CD4-positive, alpha-beta T cell (primary cell): ENCODE measurements around the gene SMIM35. TPM values are rescaled to one million over a fixed set of nuclear protein-coding genes. Genes with fewer than 3 reads are reported as not detected.

Source experiments
- ATAC-seq: fragments of 200-7000 bp; cut with Tn5 transposase; one replicate; pipeline ENCODE4 v1.10.0; 2022; ENCODE audit warnings: mild to moderate bottlenecking; ENCODE audit not compliant: poor library complexity
- CTCF ChIA-PET: fragments of 350-600 bp; sonication (Branson Sonifier 250); formaldehyde crosslinking; loops from one replicate; lab custom pipeline; 2021; ENCODE audit warnings: antibody characterized with exemption, inconsistent platforms; lab: Charles Lee
- POLR2A ChIA-PET: fragments of 350-600 bp; sonication (Branson Sonifier 250); formaldehyde crosslinking; loops from one replicate; lab custom pipeline; 2021; ENCODE audit warnings: antibody characterized with exemption, inconsistent platforms; lab: Charles Lee
- DNase-seq, 14 experiments: peaks; one replicate each; pipeline ENCODE4 v3.0.0-alpha.2; 2013 to 2020; ENCODE audit warnings: mixed read lengths in 2 of 14
- H3K27ac ChIP-seq, 2 donors: one replicate each; pipeline versions ENCODE4 v1.5.1 to v1.7.0; 2013; ENCODE audit warnings: low read length in 2 of 2, low read depth in 1 of 2, mild to moderate bottlenecking in 1 of 2
- H3K27me3 ChIP-seq, 2 experiments: 1 replicate in 1 of 2; 2 replicates in 1 of 2; pipeline versions ENCODE4 v1.6.1 to v1.7.0; 2013; ENCODE audit warnings: low read length in 2 of 2, control low read depth in 1 of 2, mild to moderate bottlenecking in 1 of 2, moderate library complexity in 1 of 2; ENCODE audit not compliant: insufficient read depth in 2 of 2, control insufficient read depth in 1 of 2
- H3K36me3 ChIP-seq: one replicate; pipeline ENCODE4 v1.6.1; 2013; ENCODE audit warnings: low read length, control low read depth; ENCODE audit not compliant: insufficient read depth
- H3K4me1 ChIP-seq: one replicate; pipeline ENCODE4 v1.6.1; 2013; ENCODE audit warnings: low read length, control low read depth; ENCODE audit not compliant: insufficient read depth
- H3K4me3 ChIP-seq: one replicate; pipeline ENCODE4 v1.5.1; 2013; ENCODE audit warnings: mild to moderate bottlenecking, low read length, moderate library complexity
- H3K9me3 ChIP-seq, 2 experiments: 1 replicate in 1 of 2; 2 replicates in 1 of 2; pipeline versions ENCODE4 v1.6.1 to v1.7.0; 2013; ENCODE audit warnings: low read length in 2 of 2, mild to moderate bottlenecking in 2 of 2, control low read depth in 1 of 2, moderate library complexity in 1 of 2; ENCODE audit not compliant: control insufficient read depth in 1 of 2, insufficient read depth in 1 of 2
- H3K27ac Mint-ChIP-seq: one replicate; pipeline ENCODE4 v1.8.0; 2020; ENCODE audit warnings: mixed read lengths
- H3K27me3 Mint-ChIP-seq: one replicate; pipeline ENCODE4 v1.8.0; 2021; ENCODE audit warnings: mixed read lengths
- H3K36me3 Mint-ChIP-seq: one replicate; pipeline ENCODE4 v1.8.0; 2021; ENCODE audit warnings: low read depth, mixed read lengths
- H3K4me1 Mint-ChIP-seq: one replicate; pipeline ENCODE4 v1.8.0; 2021; ENCODE audit warnings: low read depth, mixed read lengths
- H3K4me3 Mint-ChIP-seq: one replicate; pipeline ENCODE4 v1.8.0; 2020; ENCODE audit warnings: mild to moderate bottlenecking, mixed read lengths
- H3K9me3 Mint-ChIP-seq: one replicate; pipeline ENCODE4 v1.8.0; 2020; ENCODE audit warnings: mixed read lengths
- CTCF ChIP-seq: fragments of 200-600 bp; IDR thresholded peaks from one replicate; pipeline ENCODE4 v1.8.0; 2022; ENCODE audit warnings: antibody characterized with exemption, mild to moderate bottlenecking
- intact Hi-C, 2 experiments: fragments of 100-400 bp; cut with DNase I in 1 of 2; cut with micrococcal nuclease in 1 of 2; formaldehyde crosslinking; loops; one replicate each; pipeline versions ENCODE4 v1.15.1 to v1.9.0; 2023 to 2025; cut with DNase I, micrococcal nuclease
- total RNA-seq, 174 experiments: library from RNA in 2 of 174; stranded (reverse) in 2 of 174; gene quantifications; one replicate each; pipeline ENCODE4 v1.2.3 and lab custom pipeline; 2021 to 2026

SMIM35 gene
- total RNA-seq, 2 experiments from 2014 or later: 0.06 to 0.08 TPM

DNA sequence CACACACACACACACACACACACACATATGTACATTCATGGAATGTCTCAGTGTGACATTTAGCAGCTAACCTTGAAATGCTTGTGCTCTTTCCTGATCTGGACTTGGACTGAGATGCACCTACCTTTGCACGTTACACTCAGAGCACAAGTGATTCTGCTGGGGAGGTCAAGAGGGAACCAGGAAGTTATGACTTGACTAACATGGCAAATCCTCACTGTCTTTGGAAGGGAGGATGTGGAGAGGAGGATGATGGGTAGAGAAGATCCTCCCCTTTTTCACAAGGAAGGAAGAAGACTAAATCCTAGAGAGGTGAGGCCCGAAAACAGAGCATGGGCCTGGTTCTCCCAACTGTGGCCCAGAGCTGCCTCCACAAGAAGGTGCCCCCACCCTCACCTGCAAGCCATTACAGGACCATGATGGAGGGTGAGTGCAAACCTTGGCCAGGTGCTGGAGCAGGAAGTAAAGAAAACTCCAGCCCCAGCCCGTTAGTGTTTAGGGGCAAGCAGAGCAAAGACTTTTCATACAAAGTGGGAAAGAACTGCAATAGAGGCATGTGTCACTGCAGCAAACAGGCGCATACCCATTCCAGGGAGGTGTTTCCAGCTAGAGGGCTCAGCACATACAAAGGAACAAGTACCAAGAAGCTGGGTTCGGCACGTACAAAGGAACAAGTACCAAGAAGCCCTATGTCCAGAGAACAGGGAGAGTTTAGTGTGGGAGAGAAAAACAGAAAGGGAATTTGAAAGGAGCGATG is 39.5 kb upstream of the SMIM35 start:
- Mint-ChIP-seq H3K27ac (no peak overlapping the region), H3K36me3 (no peaks in the 10 kb centered on the region), H3K27me3 (peaks cover 8% of the 10 kb centered on the region), H3K9me3 (no peaks in the 10 kb centered on the region), H3K4me3 (no peak overlapping the region), H3K4me1 (no peaks in the 10 kb centered on the region)
- CTCF ChIA-PET: no interaction called here
- intact Hi-C loops: no loop called here
- ATAC-seq (no peak), DNase-seq (no peak)
- Histone ChIP-seq H3K36me3 (no peaks in the 10 kb centered on the region), H3K27ac (no peak overlapping the region), H3K9me3 (no peaks in the 10 kb centered on the region), H3K27me3 (no peaks in the 10 kb centered on the region), H3K4me1 (no peaks in the 10 kb centered on the region), H3K4me3 (no peak overlapping the region)
- no peak for TF ChIP-seq CTCF
- POLR2A ChIA-PET: no interaction called here

- Mint-ChIP-seq H3K36me3 (no peaks in the 10 kb centered on the region), H3K27me3 (peaks cover 8% of the 10 kb centered on the region), H3K4me3 (no peak overlapping the region), H3K4me1 (no peaks in the 10 kb centered on the region), H3K27ac (no peak overlapping the region), H3K9me3 (no peaks in the 10 kb centered on the region)
- Histone ChIP-seq H3K36me3 (no peaks in the 10 kb centered on the region), H3K4me3 (no peak overlapping the region), H3K9me3 (no peaks in the 10 kb centered on the region), H3K27me3 (no peaks in the 10 kb centered on the region), H3K4me1 (no peaks in the 10 kb centered on the region), H3K27ac (no peak overlapping the region)
- CTCF ChIA-PET: no interaction called here
- TF ChIP-seq CTCF: no peak
- no peak for ATAC-seq
- DNase-seq: no peak
- intact Hi-C loops: no loop called here
- POLR2A ChIA-PET: no interaction called here
These were observed 38.3 kb upstream of the SMIM35 start for GRCh38 chr11:118124929-118125535.

DNA sequence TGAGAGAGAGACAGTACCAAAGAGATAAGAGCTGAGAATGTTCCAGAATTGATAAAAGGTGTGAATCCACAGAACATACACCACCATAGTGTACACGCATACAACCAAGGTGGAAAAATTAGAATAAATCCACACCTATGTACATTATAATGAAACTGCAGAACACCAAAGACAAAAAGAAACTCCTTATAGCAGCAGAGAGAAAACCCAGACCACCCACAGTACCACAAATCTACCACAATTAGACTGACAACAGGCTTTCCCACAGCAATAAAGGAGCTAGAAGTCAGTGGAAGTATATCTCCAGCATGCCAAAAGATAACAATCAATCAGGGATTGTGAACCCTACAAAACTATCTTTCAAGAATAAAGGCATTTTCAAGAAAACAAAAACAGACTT is 34.0 kb upstream of the SMIM35 start:
- DNase-seq (no peak), ATAC-seq (no peak)
- Histone ChIP-seq H3K27me3 (peaks cover 0 to 3% of the 10 kb centered on the region in 2 experiments), H3K4me3 (no peak overlapping the region), H3K36me3 (no peaks in the 10 kb centered on the region), H3K4me1 (peaks cover 3% of the 10 kb centered on the region), H3K27ac (no peak overlapping the region), H3K9me3 (no peaks in the 10 kb centered on the region)
- H3K4me1 Mint-ChIP-seq: no peaks in the 10 kb centered on the region
- POLR2A ChIA-PET: no interaction called here
- no peaks in the 10 kb centered on the region for H3K27me3 Mint-ChIP-seq
- H3K4me3 Mint-ChIP-seq: no peak overlapping the region
- H3K9me3 Mint-ChIP-seq: no peaks in the 10 kb centered on the region
- no peak overlapping the region for H3K27ac Mint-ChIP-seq
- CTCF ChIA-PET: no interaction called here
- no peak for TF ChIP-seq CTCF
- intact Hi-C loops: no loop called here
- no peaks in the 10 kb centered on the region for H3K36me3 Mint-ChIP-seq
